ENCODE data around the gene FAM210A.

DNA sequence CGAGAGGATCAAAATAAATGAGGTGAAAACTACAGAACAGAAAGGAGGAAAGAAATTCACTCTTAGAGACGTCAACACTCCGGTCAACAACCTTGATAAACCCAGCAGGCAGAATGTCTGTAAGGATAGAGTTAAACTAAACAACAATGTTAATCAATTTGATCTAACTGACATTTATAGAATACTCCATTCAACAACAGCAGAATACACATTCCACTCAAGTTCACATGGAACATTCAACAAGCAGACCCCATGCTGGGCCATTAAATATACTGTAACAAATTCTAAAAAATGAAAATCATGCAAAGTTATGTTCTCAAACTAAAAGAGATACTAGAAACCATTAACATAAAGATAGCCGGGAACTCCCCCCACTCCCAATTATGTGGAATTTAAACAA lies 41.8 kb downstream of the FAM210A start:
- no peak for TF ChIP-seq GATA2 (IDR thresholded peaks at IDR 0.05; ENCODE audit: low read depth, low read length)
- TF ChIP-seq GATA3 (IDR thresholded peaks at IDR 0.05; ENCODE audit: low read depth, low read length) = no peak

Data from SH-SY5Y (cell line).